ENCODE measurements around the gene PTP4A2.

GRCh38 chr1:31926853-31927660 lies 11.1 kb downstream of the PTP4A2 start:
- TF ChIP-seq, protein P1, sequence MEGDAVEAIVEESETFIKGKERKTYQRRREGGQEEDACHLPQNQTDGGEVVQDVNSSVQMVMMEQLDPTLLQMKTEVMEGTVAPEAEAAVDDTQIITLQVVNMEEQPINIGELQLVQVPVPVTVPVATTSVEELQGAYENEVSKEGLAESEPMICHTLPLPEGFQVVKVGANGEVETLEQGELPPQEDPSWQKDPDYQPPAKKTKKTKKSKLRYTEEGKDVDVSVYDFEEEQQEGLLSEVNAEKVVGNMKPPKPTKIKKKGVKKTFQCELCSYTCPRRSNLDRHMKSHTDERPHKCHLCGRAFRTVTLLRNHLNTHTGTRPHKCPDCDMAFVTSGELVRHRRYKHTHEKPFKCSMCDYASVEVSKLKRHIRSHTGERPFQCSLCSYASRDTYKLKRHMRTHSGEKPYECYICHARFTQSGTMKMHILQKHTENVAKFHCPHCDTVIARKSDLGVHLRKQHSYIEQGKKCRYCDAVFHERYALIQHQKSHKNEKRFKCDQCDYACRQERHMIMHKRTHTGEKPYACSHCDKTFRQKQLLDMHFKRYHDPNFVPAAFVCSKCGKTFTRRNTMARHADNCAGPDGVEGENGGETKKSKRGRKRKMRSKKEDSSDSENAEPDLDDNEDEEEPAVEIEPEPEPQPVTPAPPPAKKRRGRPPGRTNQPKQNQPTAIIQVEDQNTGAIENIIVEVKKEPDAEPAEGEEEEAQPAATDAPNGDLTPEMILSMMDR (IDR thresholded peaks at IDR 0.05; ENCODE audit: low read depth, low read length) = no peak
- TF ChIP-seq, protein P2, sequence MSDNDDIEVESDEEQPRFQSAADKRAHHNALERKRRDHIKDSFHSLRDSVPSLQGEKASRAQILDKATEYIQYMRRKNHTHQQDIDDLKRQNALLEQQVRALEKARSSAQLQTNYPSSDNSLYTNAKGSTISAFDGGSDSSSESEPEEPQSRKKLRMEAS (IDR thresholded peaks at IDR 0.05; ENCODE audit: low read depth, low read length) = no peak
- no peak for TF ChIP-seq POLR2A (IDR thresholded peaks at IDR 0.05; ENCODE audit: extremely low read depth, insufficient read length)
